Fibroblast of lung (primary cell): Measurements from ENCODE around the gene SUPT16H. TPM values are rescaled to one million over a fixed set of nuclear protein-coding genes. Genes with fewer than 3 reads are reported as not detected.

Experiments
- DNase-seq, 2 donors: peaks; one replicate each; pipeline versions ENCODE4 v3.0.0 to v3.0.0-alpha.2; 2010; ENCODE audit warnings: low read depth in 2 of 2
- H2AFZ ChIP-seq: 2 replicates; pipeline ENCODE4 v1.5.1; 2012; ENCODE audit warnings: low read length, control low read depth, inconsistent platforms
- H3K27ac ChIP-seq: 2 replicates; pipeline ENCODE4 v1.5.1; 2011; ENCODE audit warnings: low read length, control low read depth; ENCODE audit not compliant: insufficient read depth
- H3K27me3 ChIP-seq: 2 replicates; pipeline ENCODE4 v1.5.1; 2011; ENCODE audit warnings: mild to moderate bottlenecking, low read length; ENCODE audit not compliant: control insufficient read depth, insufficient read depth
- H3K36me3 ChIP-seq: 2 replicates; pipeline ENCODE4 v1.5.1; 2011; ENCODE audit warnings: low read length; ENCODE audit not compliant: control insufficient read depth, insufficient read depth
- H3K4me1 ChIP-seq: 2 replicates; pipeline ENCODE4 v1.5.1; 2011; ENCODE audit warnings: low read length; ENCODE audit not compliant: control insufficient read depth, insufficient read depth; ENCODE audit errors: extremely low read depth
- H3K4me2 ChIP-seq: 2 replicates; pipeline ENCODE4 v1.5.1; 2011; ENCODE audit warnings: low read length, control low read depth; ENCODE audit not compliant: insufficient read depth; ENCODE audit errors: extremely low read depth
- H3K4me3 ChIP-seq, 4 experiments: fragments of 200-600 bp in 1 of 4; sonication (generic) in 1 of 4; replicated peaks in 1 of 4; 2 replicates each; pipeline ENCODE4 v1.5.1; 2011 to 2016; ENCODE audit warnings: low read length in 4 of 4, low read depth in 3 of 4, mild to moderate bottlenecking in 3 of 4, control low read depth in 2 of 4, inconsistent platforms in 1 of 4, mixed read lengths in 1 of 4; ENCODE audit not compliant: insufficient read depth in 1 of 4; ENCODE audit errors: control extremely low read depth in 1 of 4
- H3K79me2 ChIP-seq: 2 replicates; pipeline ENCODE4 v1.5.1; 2012; ENCODE audit warnings: mild to moderate bottlenecking, low read length, inconsistent platforms; ENCODE audit not compliant: control insufficient read depth, insufficient read depth
- H3K9ac ChIP-seq: 2 replicates; pipeline ENCODE4 v1.5.1; 2011; ENCODE audit warnings: mild to moderate bottlenecking, low read length, control low read depth; ENCODE audit not compliant: insufficient read depth
- H3K9me3 ChIP-seq: 2 replicates; pipeline ENCODE4 v1.5.1; 2012; ENCODE audit warnings: low read depth, low read length; ENCODE audit not compliant: control insufficient read depth, insufficient read depth
- H4K20me1 ChIP-seq: 2 replicates; pipeline ENCODE4 v1.5.1; 2011; ENCODE audit warnings: low read length; ENCODE audit not compliant: control insufficient read depth, insufficient read depth; ENCODE audit errors: extremely low read depth
- EZH2 ChIP-seq: IDR thresholded peaks from 2 replicates; pipeline ENCODE4 v1.5.1; 2012; ENCODE audit warnings: low read length, control low read depth, mild to moderate bottlenecking; ENCODE audit errors: missing control alignments
- polyA plus RNA-seq, 2 donors: library from polyadenylated mRNA; depleted of rRNA in 1 of 2; stranded (reverse) in 1 of 2; unstranded in 1 of 2; fragments of >200 nt; gene quantifications; 2 replicates each; pipeline ENCODE4 v1.2.1, GENCODE V29; 2011 to 2012; ENCODE audit warnings: missing spikeins in 1 of 2
- total RNA-seq: library from RNA; depleted of rRNA; stranded (reverse); fragments of >200 nt; gene quantifications from 2 replicates; pipeline ENCODE4 v1.2.1, GENCODE V29; 2014
- TF ChIP-seq, protein P1 (sequence below), 2 donors: IDR thresholded peaks in 1 of 2; conservative IDR thresholded peaks in 1 of 2; 1 replicate in 1 of 2; 2 replicates in 1 of 2; pipeline ENCODE4 v1.5.1; 2011 to 2012; ENCODE audit warnings: low read length in 2 of 2, control low read depth in 1 of 2, inconsistent platforms in 1 of 2, low read depth in 1 of 2, mild to moderate bottlenecking in 1 of 2

Gene SUPT16H
- total and polyA plus RNA-seq, 2 donors (not counting 1 experiment from before 2014, with no cell fraction given), result 58.7 to 66.1 TPM

GRCh38 chr14:21317398-21317797, 66.4 kb downstream of the SUPT16H start:
- H3K27ac ChIP-seq, result no peak overlapping the region
- TF ChIP-seq, protein P1, sequence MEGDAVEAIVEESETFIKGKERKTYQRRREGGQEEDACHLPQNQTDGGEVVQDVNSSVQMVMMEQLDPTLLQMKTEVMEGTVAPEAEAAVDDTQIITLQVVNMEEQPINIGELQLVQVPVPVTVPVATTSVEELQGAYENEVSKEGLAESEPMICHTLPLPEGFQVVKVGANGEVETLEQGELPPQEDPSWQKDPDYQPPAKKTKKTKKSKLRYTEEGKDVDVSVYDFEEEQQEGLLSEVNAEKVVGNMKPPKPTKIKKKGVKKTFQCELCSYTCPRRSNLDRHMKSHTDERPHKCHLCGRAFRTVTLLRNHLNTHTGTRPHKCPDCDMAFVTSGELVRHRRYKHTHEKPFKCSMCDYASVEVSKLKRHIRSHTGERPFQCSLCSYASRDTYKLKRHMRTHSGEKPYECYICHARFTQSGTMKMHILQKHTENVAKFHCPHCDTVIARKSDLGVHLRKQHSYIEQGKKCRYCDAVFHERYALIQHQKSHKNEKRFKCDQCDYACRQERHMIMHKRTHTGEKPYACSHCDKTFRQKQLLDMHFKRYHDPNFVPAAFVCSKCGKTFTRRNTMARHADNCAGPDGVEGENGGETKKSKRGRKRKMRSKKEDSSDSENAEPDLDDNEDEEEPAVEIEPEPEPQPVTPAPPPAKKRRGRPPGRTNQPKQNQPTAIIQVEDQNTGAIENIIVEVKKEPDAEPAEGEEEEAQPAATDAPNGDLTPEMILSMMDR (conservative IDR thresholded peaks at IDR 0.05 in 1 of 2, IDR thresholded peaks at IDR 0.05 in 1 of 2; ENCODE audit: low read depth in 1 of 2, low read length in 2 of 2), result no peak
- TF ChIP-seq EZH2, result no peak

GRCh38 chr14:21313512-21313911, 70.3 kb downstream of the SUPT16H start:
- no peak overlapping the region for H3K4me2 ChIP-seq
- H3K9ac ChIP-seq, result no peak overlapping the region
- DNase-seq, result no peak
- no peaks in the 10 kb centered on the region for H3K9me3 ChIP-seq
- H3K27me3 ChIP-seq, result peaks cover 8% of the 10 kb centered on the region
- H3K27ac ChIP-seq, result no peak overlapping the region
- no peak overlapping the region for H3K4me3 ChIP-seq
- H3K79me2 ChIP-seq, result no peaks in the 10 kb centered on the region
- H2AFZ ChIP-seq, result no peak overlapping the region
- H4K20me1 ChIP-seq, result no peaks in the 10 kb centered on the region
- no peaks in the 10 kb centered on the region for H3K36me3 ChIP-seq
- TF ChIP-seq EZH2, result no peak
- TF ChIP-seq, protein P1 (conservative IDR thresholded peaks at IDR 0.05 in 1 of 2, IDR thresholded peaks at IDR 0.05 in 1 of 2; ENCODE audit: low read depth in 1 of 2, low read length in 2 of 2), result no peak
- no peaks in the 10 kb centered on the region for H3K4me1 ChIP-seq

More at GRCh38 chr14:21317398-21317797, 66.4 kb downstream of the SUPT16H start:
- DNase-seq, result no peak
- Histone ChIP-seq H3K4me3 (no peak overlapping the region), H3K9me3 (no peaks in the 10 kb centered on the region), H3K4me2 (no peak overlapping the region), H3K27me3 (peaks cover 13% of the 10 kb centered on the region), H4K20me1 (no peaks in the 10 kb centered on the region), H3K4me1 (no peaks in the 10 kb centered on the region), H2AFZ (no peak overlapping the region), H3K9ac (no peak overlapping the region), H3K36me3 (no peaks in the 10 kb centered on the region), H3K79me2 (no peaks in the 10 kb centered on the region)

- TF ChIP-seq EZH2, result no peak
- TF ChIP-seq, protein P1 (conservative IDR thresholded peaks at IDR 0.05 in 1 of 2, IDR thresholded peaks at IDR 0.05 in 1 of 2; ENCODE audit: low read depth in 1 of 2, low read length in 2 of 2), result no peak
- no peaks in the 10 kb centered on the region for H3K36me3 ChIP-seq
Measured at GRCh38 chr14:21311614-21312013, 72.2 kb downstream of the SUPT16H start.

More at GRCh38 chr14:21311614-21312013, 72.2 kb downstream of the SUPT16H start:
- Histone ChIP-seq H4K20me1 (no peaks in the 10 kb centered on the region), H3K4me3 (no peak overlapping the region), H3K27ac (no peak overlapping the region), H2AFZ (no peak overlapping the region), H3K9ac (no peak overlapping the region), H3K4me2 (no peak overlapping the region), H3K79me2 (no peaks in the 10 kb centered on the region), H3K27me3 (peaks cover 13% of the 10 kb centered on the region), H3K9me3 (no peaks in the 10 kb centered on the region), H3K4me1 (no peaks in the 10 kb centered on the region)
- DNase-seq, result no peak
